Measurements from ENCODE around the gene CHAT.
A peak's percentile ranks its signal among the peaks of the same experiment; 100 is the strongest.

CHAT gene

GRCh38 chr10:49631975-49632374, 18.1 kb downstream of the CHAT start:
- DNase-seq: no peak

- no peak for DNase-seq
Observed at GRCh38 chr10:49632406-49633317, 18.8 kb downstream of the CHAT start.

GRCh38 chr10:49633327-49634068, 19.7 kb downstream of the CHAT start:
- DNase-seq: peak; percentile 28

- peak; percentile 28 for DNase-seq
Observed at GRCh38 chr10:49634069-49634660, 20.3 kb downstream of the CHAT start.

- no peak for DNase-seq
Observed at GRCh38 chr10:49642311-49642710, 28.5 kb downstream of the CHAT start.

- no peak for DNase-seq
Observed at GRCh38 chr10:49643241-49644034, 29.6 kb downstream of the CHAT start.

GRCh38 chr10:49644035-49644646, 30.3 kb downstream of the CHAT start:
- no peak for DNase-seq

GRCh38 chr10:49645417-49645816, 31.6 kb downstream of the CHAT start:
- DNase-seq: no peak

- no peak for DNase-seq
Observed at GRCh38 chr10:49645871-49646870, 32.3 kb downstream of the CHAT start.

GRCh38 chr10:49647554-49647953, 33.7 kb downstream of the CHAT start:
- DNase-seq: no peak

- DNase-seq: no peak
Observed at GRCh38 chr10:49647985-49648795, 34.4 kb downstream of the CHAT start.

- no peak for DNase-seq
Observed at GRCh38 chr10:49649294-49649693, 35.5 kb downstream of the CHAT start.

- no peak for DNase-seq
Observed at GRCh38 chr10:49649936-49650723, 36.3 kb downstream of the CHAT start.

GRCh38 chr10:49650724-49651034, 36.8 kb downstream of the CHAT start:
- DNase-seq: no peak

GRCh38 chr10:49651039-49651835, 37.4 kb downstream of the CHAT start:
- DNase-seq: no peak

GRCh38 chr10:49651917-49652316, 38.1 kb downstream of the CHAT start:
- no peak for DNase-seq

- no peak for DNase-seq
Observed at GRCh38 chr10:49652421-49653272, 38.8 kb downstream of the CHAT start.
